PC-9 (cell line): Measurements from ENCODE around the gene RPS14.

ENCODE experiments used
- CTCF ChIP-seq: fragments of 200-600 bp; sonication (generic); conservative IDR thresholded peaks from 2 replicates; pipeline ENCODE4 v1.6.1; 2017; ENCODE audit warnings: mixed run types, antibody characterized with exemption, mild to moderate bottlenecking, moderate library complexity
- EZH2 ChIP-seq: fragments of 200-600 bp; sonication (generic); IDR thresholded peaks from 2 replicates; pipeline ENCODE4 v1.8.0; 2017; ENCODE audit warnings: antibody characterized with exemption, low read depth

GRCh38 chr5:150401076-150401375 lies 48.5 kb downstream of the RPS14 start:
- TF ChIP-seq CTCF (no peak), EZH2 (no peak)
